Lung (tissue), 12 donors: ENCODE measurements around the gene FEV. TPM values are rescaled to one million over a fixed set of nuclear protein-coding genes. Genes with fewer than 3 reads are reported as not detected.

ENCODE experiments used
- ATAC-seq: fragments of 200-7000 bp; cut with Tn5 transposase; one replicate; pipeline ENCODE4 v1.9.1; 2020; ENCODE audit warnings: moderate number of reproducible peaks; ENCODE audit not compliant: insufficient read depth, low FRiP score
- DNase-seq, 3 donors: peaks; one replicate each; pipeline ENCODE4 v3.0.0-alpha.2; 2013 to 2017
- H3K27ac ChIP-seq, 2 donors: one replicate each; pipeline ENCODE4 v1.5.1; 2013; ENCODE audit warnings: mild to moderate bottlenecking in 2 of 2, moderate library complexity in 2 of 2, control low read depth in 1 of 2, inconsistent platforms in 1 of 2, low read depth in 1 of 2, low read length in 1 of 2
- H3K27me3 ChIP-seq, 3 donors: one replicate each; pipeline ENCODE4 v1.5.1; 2013; ENCODE audit warnings: low read length in 2 of 3; ENCODE audit not compliant: control insufficient read depth in 3 of 3, insufficient read depth in 3 of 3
- H3K36me3 ChIP-seq, 4 donors: one replicate each; pipeline ENCODE4 v1.5.1; 2013; ENCODE audit warnings: low read length in 4 of 4, mild to moderate bottlenecking in 1 of 4, moderate library complexity in 1 of 4; ENCODE audit not compliant: control insufficient read depth in 4 of 4, insufficient read depth in 4 of 4
- H3K4me1 ChIP-seq, 5 donors: one replicate each; pipeline ENCODE4 v1.5.1; 2013; ENCODE audit warnings: low read length in 5 of 5, mild to moderate bottlenecking in 2 of 5, moderate library complexity in 1 of 5; ENCODE audit not compliant: control insufficient read depth in 5 of 5, insufficient read depth in 5 of 5
- H3K4me3 ChIP-seq: one replicate; pipeline ENCODE4 v1.5.1; 2013; ENCODE audit warnings: mild to moderate bottlenecking, control low read depth, moderate library complexity
- H3K9ac ChIP-seq, 2 donors: one replicate each; pipeline ENCODE4 v1.5.1; 2013; ENCODE audit warnings: low read length in 2 of 2, control low read depth in 1 of 2; ENCODE audit not compliant: insufficient read depth in 1 of 2
- H3K9me3 ChIP-seq, 4 donors: one replicate each; pipeline ENCODE4 v1.5.1; 2013; ENCODE audit warnings: low read length in 3 of 4, mild to moderate bottlenecking in 1 of 4, moderate library complexity in 1 of 4; ENCODE audit not compliant: control insufficient read depth in 4 of 4, insufficient read depth in 3 of 4
- CTCF ChIP-seq: IDR thresholded peaks from 2 replicates; pipeline ENCODE4 v1.5.1; 2012; ENCODE audit warnings: mild to moderate bottlenecking; ENCODE audit errors: control extremely low read depth, extremely low read depth
- WGBS, 2 donors: extraction: QIAGEN DNeasy Blood & Tissue Kit; methylation state at CpG; one replicate each; pipeline ENCODE4 v1.1.7; 2013; 5-methylcytosine and 5-hydroxymethylcytosine counted together
- polyA plus RNA-seq, 2 donors: library from polyadenylated mRNA; stranded (reverse); fragments of 200-250 nt; gene quantifications; one replicate each; pipeline ENCODE4 v1.2.1, GENCODE V29; 2013
- total RNA-seq, 2 donors: library from RNA; depleted of rRNA in 1 of 2; stranded (reverse); fragments of >200 nt in 1 of 2; gene quantifications; one replicate each; pipeline ENCODE4 v1.2.1, GENCODE V29; 2014 to 2021
- donor health status: control.
- donor health status: control.
- donor health status: Bipolar disorder and iron deficiency.
- donor health status: healthy.
- donor health status: DM: yes; HTN: yes; CAD: no.

Gene FEV
- total and polyA plus RNA-seq, 4 donors = not detected

- H3K9me3 ChIP-seq = peaks cover 0 to 3% (median 0%) of the 10 kb centered on the region in 4 donors
- WGBS, 2 donors = 0 to 1% methylated on average over 45 to 50 of the region's 50 CpGs
- H3K27ac ChIP-seq = no peak overlapping the region
- no peak for ATAC-seq
- H3K36me3 ChIP-seq = no peaks in the 10 kb centered on the region
- H3K9ac ChIP-seq = no peak overlapping the region
- TF ChIP-seq CTCF = no peak
- peaks cover 0 to 27% (median 6%) of the 10 kb centered on the region in 5 donors for H3K4me1 ChIP-seq
- peak in 1 of 3 donors; percentile 64 for DNase-seq
- peaks cover 18 to 87% (median 79%) of the 10 kb centered on the region in 3 donors for H3K27me3 ChIP-seq
- H3K4me3 ChIP-seq = no peak overlapping the region
These were observed 554 bp downstream of the FEV start for GRCh38 chr2:218984239-218985020.

- no peak overlapping the region for H3K4me3 ChIP-seq
- no peak overlapping the region for H3K27ac ChIP-seq
- H3K4me1 ChIP-seq = peaks cover 0 to 27% (median 6%) of the 10 kb centered on the region in 5 donors
- no peaks in the 10 kb centered on the region for H3K36me3 ChIP-seq
- H3K9ac ChIP-seq = no peak overlapping the region
- no peak for ATAC-seq
- H3K27me3 ChIP-seq = peaks cover 18 to 82% (median 74%) of the 10 kb centered on the region in 3 donors
- H3K9me3 ChIP-seq = peaks cover 0 to under 1% (median 0%) of the 10 kb centered on the region in 4 donors
- WGBS, 2 donors = 8 to 11% methylated on average over 8 to 10 of the region's 10 CpGs
- TF ChIP-seq CTCF = no peak
- no peak for DNase-seq
These were observed 1.1 kb downstream of the FEV start for GRCh38 chr2:218983934-218984238.

- DNase-seq (peak in 1 of 3 donors; percentile 9), ATAC-seq (no peak)
- 9 to 11% methylated on average over 23 of the region's 23 CpGs for WGBS, 2 donors
- no peak for TF ChIP-seq CTCF
- no peak overlapping the region for H3K4me3 ChIP-seq
- peaks cover 0 to 27% (median 6%) of the 10 kb centered on the region in 5 donors for H3K4me1 ChIP-seq
- H3K27me3 ChIP-seq = peaks cover 18 to 81% (median 72%) of the 10 kb centered on the region in 3 donors
- H3K27ac ChIP-seq = no peak overlapping the region
- no peak overlapping the region for H3K9ac ChIP-seq
- no peaks in the 10 kb centered on the region for H3K36me3 ChIP-seq
- no peaks in the 10 kb centered on the region for H3K9me3 ChIP-seq
These were observed 1.6 kb downstream of the FEV start for GRCh38 chr2:218983263-218983933.
